Neural crest cell (in vitro differentiated cells): ENCODE results near the gene LPAR1. TPM values are rescaled to one million over a fixed set of nuclear protein-coding genes. Genes with fewer than 3 reads are reported as not detected.

ENCODE experiments used
- DNase-seq: peaks from one replicate; pipeline ENCODE4 v3.0.0; 2021; ENCODE audit warnings: low read depth, mixed read lengths, low spot score
- H3K27ac Mint-ChIP-seq: one replicate; pipeline ENCODE4 v1.8.0; 2021; ENCODE audit warnings: mild to moderate bottlenecking, mixed read lengths; ENCODE audit not compliant: unreplicated experiment
- H3K27me3 Mint-ChIP-seq: 2 replicates; pipeline ENCODE4 v1.8.0; 2021; ENCODE audit warnings: low read depth, mild to moderate bottlenecking, mixed read lengths
- H3K36me3 Mint-ChIP-seq: 2 replicates; pipeline ENCODE4 v1.8.0; 2021; ENCODE audit warnings: low read depth, mild to moderate bottlenecking, mixed read lengths
- H3K4me1 Mint-ChIP-seq: 2 replicates; pipeline ENCODE4 v1.8.0; 2021; ENCODE audit warnings: mixed read lengths
- H3K4me3 Mint-ChIP-seq: one replicate; pipeline ENCODE4 v1.8.0; 2021; ENCODE audit warnings: mild to moderate bottlenecking, mixed read lengths
- H3K9me3 Mint-ChIP-seq: 2 replicates; pipeline ENCODE4 v1.8.0; 2021; ENCODE audit warnings: mixed read lengths
- CTCF ChIP-seq: fragments of 200-600 bp; sonication (generic); conservative IDR thresholded peaks from 2 replicates; pipeline ENCODE4 v1.5.0; 2021; ENCODE audit warnings: antibody characterized with exemption, mild to moderate bottlenecking
- total RNA-seq: library from RNA; stranded (reverse); gene quantifications from 2 replicates; pipeline ENCODE4 v1.2.1, GENCODE V29; 2021

Gene LPAR1
- total RNA-seq, 1 donor from 2014 or later, result 11.3 TPM

- Mint-ChIP-seq H3K4me3 (no peak overlapping the region), H3K36me3 (no peaks in the 10 kb centered on the region), H3K9me3 (no peaks in the 10 kb centered on the region), H3K27me3 (no peaks in the 10 kb centered on the region), H3K4me1 (no peaks in the 10 kb centered on the region), H3K27ac (no peak overlapping the region)
- TF ChIP-seq CTCF, result no peak
- no peak for DNase-seq
Measured at GRCh38 chr9:110844121-110844520, 194.1 kb downstream of the LPAR1 start.

- Mint-ChIP-seq H3K36me3 (no peaks in the 10 kb centered on the region), H3K4me3 (no peak overlapping the region), H3K27ac (no peak overlapping the region), H3K9me3 (no peaks in the 10 kb centered on the region), H3K4me1 (no peaks in the 10 kb centered on the region), H3K27me3 (no peaks in the 10 kb centered on the region)
- TF ChIP-seq CTCF, result no peak
- DNase-seq, result no peak
Measured at GRCh38 chr9:110842986-110843385, 195.3 kb downstream of the LPAR1 start.

GRCh38 chr9:110842169-110842568 lies 196.1 kb downstream of the LPAR1 start:
- DNase-seq, result no peak
- no peak for TF ChIP-seq CTCF
- H3K27me3 Mint-ChIP-seq, result no peaks in the 10 kb centered on the region

GRCh38 chr9:110837401-110838005 lies 200.8 kb downstream of the LPAR1 start:
- peaks cover 6% of the 10 kb centered on the region for H3K9me3 Mint-ChIP-seq
- no peak for TF ChIP-seq CTCF
- no peaks in the 10 kb centered on the region for H3K4me1 Mint-ChIP-seq
- no peaks in the 10 kb centered on the region for H3K27me3 Mint-ChIP-seq
- DNase-seq, result no peak
- no peak overlapping the region for H3K27ac Mint-ChIP-seq
- H3K36me3 Mint-ChIP-seq, result no peaks in the 10 kb centered on the region
- H3K4me3 Mint-ChIP-seq, result no peak overlapping the region

More at GRCh38 chr9:110842169-110842568, 196.1 kb downstream of the LPAR1 start:
- Mint-ChIP-seq H3K27ac (no peak overlapping the region), H3K36me3 (no peaks in the 10 kb centered on the region), H3K9me3 (no peaks in the 10 kb centered on the region), H3K4me3 (no peak overlapping the region), H3K4me1 (no peaks in the 10 kb centered on the region)

- H3K36me3 Mint-ChIP-seq, result no peaks in the 10 kb centered on the region
- H3K4me3 Mint-ChIP-seq, result no peak overlapping the region
- H3K4me1 Mint-ChIP-seq, result peaks cover 2% of the 10 kb centered on the region
- DNase-seq, result no peak
- H3K27me3 Mint-ChIP-seq, result no peaks in the 10 kb centered on the region
- TF ChIP-seq CTCF, result no peak
- H3K27ac Mint-ChIP-seq, result no peak overlapping the region
- peaks cover 6% of the 10 kb centered on the region for H3K9me3 Mint-ChIP-seq
Measured at GRCh38 chr9:110835859-110836271, 202.4 kb downstream of the LPAR1 start.
